ENCODE measurements around the gene IL12A.

Gene IL12A

DNA sequence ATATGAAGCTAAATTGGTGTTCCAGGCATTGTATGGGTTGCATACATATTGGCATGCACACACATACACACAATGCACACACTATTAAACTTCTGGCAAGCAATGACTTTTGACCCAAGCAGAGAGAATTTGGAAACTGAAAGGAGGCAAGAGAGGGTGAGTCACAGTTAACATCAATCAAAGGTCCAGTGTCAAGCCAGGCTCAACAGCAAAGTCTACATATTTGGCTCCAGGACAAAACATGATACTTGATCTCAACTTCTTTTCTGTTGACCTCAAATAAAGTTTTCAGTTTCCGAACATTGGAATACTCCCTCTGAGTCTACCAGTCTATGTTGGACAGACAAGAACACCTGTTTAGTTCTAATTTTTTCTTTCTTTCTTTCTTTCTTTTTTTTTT is 28.3 kb downstream of the IL12A start:
- DNase-seq (ENCODE audit: low spot score), result no peak

DNA sequence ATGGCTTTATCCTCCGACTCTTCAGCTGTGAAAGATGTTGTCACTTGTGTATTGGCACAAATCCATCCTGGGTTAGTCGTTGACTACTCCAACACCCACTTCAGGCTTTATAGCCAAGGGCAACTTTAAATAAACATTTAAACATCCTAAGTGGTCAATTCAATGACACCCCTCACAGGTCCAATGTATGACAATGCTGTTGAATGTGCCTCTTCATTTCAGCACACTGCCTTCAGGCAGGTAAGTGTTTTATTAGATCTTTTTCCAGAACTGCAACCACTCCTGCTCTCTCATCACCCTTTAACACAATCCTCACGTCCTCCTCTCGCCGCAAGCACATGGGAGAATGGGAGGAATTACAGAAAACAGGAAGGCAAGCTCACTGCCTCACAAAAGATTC is 30.3 kb downstream of the IL12A start:
- no peak for DNase-seq (ENCODE audit: low spot score)
- TF ChIP-seq, protein P1, sequence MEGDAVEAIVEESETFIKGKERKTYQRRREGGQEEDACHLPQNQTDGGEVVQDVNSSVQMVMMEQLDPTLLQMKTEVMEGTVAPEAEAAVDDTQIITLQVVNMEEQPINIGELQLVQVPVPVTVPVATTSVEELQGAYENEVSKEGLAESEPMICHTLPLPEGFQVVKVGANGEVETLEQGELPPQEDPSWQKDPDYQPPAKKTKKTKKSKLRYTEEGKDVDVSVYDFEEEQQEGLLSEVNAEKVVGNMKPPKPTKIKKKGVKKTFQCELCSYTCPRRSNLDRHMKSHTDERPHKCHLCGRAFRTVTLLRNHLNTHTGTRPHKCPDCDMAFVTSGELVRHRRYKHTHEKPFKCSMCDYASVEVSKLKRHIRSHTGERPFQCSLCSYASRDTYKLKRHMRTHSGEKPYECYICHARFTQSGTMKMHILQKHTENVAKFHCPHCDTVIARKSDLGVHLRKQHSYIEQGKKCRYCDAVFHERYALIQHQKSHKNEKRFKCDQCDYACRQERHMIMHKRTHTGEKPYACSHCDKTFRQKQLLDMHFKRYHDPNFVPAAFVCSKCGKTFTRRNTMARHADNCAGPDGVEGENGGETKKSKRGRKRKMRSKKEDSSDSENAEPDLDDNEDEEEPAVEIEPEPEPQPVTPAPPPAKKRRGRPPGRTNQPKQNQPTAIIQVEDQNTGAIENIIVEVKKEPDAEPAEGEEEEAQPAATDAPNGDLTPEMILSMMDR (IDR thresholded peaks at IDR 0.05; ENCODE audit: extremely low read depth, missing control alignments), result no peak

More for the DNA sequence above, 28.3 kb downstream of the IL12A start:
- TF ChIP-seq, protein P1 (IDR thresholded peaks at IDR 0.05; ENCODE audit: extremely low read depth, missing control alignments), result no peak

DNA sequence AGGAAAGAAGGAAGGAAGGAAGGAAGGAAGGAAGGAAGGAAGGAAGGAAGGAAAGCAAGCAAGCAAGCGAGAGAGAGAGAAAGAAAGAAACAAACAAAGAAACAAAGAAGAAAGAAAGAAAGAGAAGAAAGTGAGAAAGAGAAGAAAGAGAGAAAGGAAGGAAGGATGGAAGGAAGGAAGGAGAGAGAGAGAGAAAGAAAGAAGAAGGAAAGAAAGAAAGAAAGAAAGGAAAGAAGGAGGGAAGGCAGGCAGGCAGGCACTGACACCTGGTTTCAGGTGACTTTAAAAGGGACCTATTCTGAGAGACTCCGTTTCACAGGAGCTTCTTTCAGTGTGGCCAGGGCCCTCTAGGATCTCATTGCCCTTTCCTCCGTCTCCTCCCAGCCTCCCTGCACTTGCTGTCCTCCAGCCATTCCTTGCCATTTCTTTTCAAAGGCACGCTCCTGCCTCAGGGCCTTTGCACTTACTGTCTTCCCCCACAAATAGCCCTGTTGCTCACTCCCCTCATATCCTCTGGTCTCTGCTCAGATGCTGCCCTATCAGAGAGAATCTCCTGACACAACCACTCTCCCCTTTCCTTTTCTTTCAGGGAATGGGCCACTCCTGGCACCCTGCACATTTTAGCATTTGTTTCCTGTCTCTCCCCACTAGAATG is 31.5 kb downstream of the IL12A start:
- no peak for DNase-seq (ENCODE audit: low spot score)
- TF ChIP-seq, protein P1 (IDR thresholded peaks at IDR 0.05; ENCODE audit: extremely low read depth, missing control alignments), result no peak

DNA sequence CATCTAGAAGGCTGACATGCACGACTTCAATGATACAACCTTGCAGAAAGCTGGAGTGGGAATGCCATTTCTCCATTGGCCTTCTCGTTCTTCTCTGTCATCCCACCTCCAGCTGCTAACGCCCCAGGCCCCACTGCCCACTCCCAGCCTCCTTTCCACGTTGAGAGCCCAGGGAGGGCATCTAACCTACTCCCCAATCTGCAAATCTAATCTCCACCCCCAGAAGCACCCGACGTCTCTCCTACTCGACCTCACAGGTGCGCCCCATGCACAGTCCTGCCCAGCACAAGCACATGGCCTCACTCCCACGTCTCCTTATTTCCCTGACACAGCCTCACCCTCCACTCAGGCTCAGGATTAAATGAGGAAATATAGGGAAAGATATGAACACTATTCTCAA is 33.4 kb downstream of the IL12A start:
- TF ChIP-seq, protein P1 (IDR thresholded peaks at IDR 0.05; ENCODE audit: extremely low read depth, missing control alignments), result no peak
- DNase-seq (ENCODE audit: low spot score), result no peak

DNA sequence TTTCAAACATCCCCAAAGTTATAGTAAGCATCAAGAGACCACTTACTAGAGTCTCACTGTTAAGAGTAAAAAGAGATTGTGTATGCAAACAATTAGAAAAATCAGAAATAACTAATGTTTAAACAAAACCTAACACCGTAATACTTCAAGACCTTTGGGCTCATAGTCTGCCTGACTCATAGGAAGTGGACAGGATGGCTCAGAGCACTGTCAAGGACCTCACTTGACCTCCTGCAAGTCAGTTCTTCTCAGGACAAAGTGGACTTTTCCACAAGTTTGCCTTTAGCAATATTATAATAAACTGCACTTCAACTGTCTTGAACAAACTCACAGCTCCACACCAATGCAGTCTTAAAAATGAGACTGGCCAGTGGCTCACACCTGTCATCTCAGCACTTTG is 34.8 kb downstream of the IL12A start:
- no peak for DNase-seq (ENCODE audit: low spot score)
- TF ChIP-seq, protein P1 (IDR thresholded peaks at IDR 0.05; ENCODE audit: extremely low read depth, missing control alignments), result no peak

DNA sequence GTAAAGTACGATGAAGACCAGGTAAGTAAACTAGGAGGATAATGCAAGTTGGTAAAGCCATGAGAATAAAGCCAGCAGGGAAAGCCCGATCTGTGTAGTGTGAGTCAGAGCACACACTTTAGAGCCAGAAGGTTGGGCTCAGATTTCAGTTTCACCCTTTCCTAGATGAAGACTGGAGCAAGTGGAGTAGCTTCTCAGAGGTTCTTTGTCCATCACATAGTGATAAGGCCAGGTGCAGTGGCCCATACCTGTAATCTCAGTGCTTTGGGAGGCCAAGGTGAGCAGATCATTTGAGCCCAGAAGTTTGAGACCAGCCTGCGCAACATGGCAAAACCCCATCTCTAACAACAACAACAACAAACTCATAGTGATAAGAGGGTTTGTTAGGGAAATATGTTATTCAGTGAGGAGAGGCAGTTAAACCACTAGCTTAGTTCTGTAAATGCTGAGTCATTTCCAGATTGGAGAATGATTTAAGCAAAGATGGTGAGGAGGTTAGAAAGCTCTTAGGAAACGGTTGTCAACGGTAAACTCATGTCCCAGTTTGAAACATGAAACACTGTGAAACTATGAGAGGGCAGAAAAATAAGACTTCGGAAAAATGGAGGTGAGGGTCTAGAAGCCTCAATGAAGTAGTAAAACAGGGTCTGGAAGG is 39.0 kb downstream of the IL12A start:
- TF ChIP-seq, protein P1 (IDR thresholded peaks at IDR 0.05; ENCODE audit: extremely low read depth, missing control alignments), result no peak
- peak; percentile 61 for DNase-seq (ENCODE audit: low spot score)

DNA sequence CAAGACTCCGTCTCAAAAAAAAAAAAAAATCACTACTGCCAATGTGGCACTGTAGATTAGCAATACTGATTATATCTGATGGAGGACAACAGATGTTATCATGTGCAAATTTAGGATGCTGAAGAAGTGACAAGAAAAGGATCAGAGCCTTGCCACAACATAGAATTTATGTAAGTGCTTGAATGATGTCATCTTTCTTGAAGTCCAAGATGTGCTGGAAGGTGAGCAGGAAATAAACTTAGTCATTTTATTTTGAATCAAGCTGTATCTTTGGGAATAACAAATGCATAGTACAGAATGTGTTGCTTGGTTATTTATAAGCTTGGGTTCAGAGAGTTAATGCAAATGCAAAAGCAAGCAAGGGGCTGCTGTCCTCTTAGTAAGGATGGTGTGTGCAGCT is 47.1 kb downstream of the IL12A start:
- DNase-seq (ENCODE audit: low spot score), result no peak
- TF ChIP-seq, protein P1 (IDR thresholded peaks at IDR 0.05; ENCODE audit: extremely low read depth, missing control alignments), result no peak
